ENCODE measurements around the gene C4orf50.

DNA sequence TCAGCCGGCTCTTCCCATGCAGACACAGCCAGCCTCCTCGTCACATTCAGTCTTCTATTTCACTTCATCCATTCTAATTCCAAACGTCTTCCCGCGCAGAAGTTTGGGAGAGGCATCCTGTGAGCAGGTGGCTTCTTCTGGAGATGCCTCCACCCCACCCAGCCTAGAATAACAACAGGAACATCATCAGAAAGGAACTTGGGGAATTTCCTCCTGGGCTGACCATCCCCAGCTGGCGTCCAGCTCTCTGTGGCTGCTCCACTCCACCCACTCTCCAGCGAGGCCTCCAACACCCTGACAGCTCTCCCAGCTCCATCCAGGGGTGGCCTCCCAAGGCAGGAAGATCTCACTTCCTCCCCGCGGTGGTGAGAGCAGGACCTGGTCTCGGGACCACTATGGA lies 5.5 kb upstream of the C4orf50 start:
- no peak for TF ChIP-seq EP300 (IDR thresholded peaks at IDR 0.05)
- TF ChIP-seq, protein P1, sequence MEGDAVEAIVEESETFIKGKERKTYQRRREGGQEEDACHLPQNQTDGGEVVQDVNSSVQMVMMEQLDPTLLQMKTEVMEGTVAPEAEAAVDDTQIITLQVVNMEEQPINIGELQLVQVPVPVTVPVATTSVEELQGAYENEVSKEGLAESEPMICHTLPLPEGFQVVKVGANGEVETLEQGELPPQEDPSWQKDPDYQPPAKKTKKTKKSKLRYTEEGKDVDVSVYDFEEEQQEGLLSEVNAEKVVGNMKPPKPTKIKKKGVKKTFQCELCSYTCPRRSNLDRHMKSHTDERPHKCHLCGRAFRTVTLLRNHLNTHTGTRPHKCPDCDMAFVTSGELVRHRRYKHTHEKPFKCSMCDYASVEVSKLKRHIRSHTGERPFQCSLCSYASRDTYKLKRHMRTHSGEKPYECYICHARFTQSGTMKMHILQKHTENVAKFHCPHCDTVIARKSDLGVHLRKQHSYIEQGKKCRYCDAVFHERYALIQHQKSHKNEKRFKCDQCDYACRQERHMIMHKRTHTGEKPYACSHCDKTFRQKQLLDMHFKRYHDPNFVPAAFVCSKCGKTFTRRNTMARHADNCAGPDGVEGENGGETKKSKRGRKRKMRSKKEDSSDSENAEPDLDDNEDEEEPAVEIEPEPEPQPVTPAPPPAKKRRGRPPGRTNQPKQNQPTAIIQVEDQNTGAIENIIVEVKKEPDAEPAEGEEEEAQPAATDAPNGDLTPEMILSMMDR (IDR thresholded peaks at IDR 0.05): no peak
- TF ChIP-seq POLR2A (IDR thresholded peaks at IDR 0.05): no peak

Data from tibial nerve (tissue), 4 donors.